PC-3 (cell line): ENCODE data around the gene ZFAND4.
"Not testable (repeated sequence)": the region's sequence is repeated elsewhere in the genome, so short reads cannot be mapped to it uniquely, and the experiment has no call there.

Experiments used
- EZH2 ChIP-seq: fragments of 300-600 bp; sonication (generic); IDR thresholded peaks from one replicate; pipeline ENCODE4 v1.6.1; 2017; ENCODE audit warnings: antibody characterized with exemption, mild to moderate bottlenecking, low read length; ENCODE audit not compliant: unreplicated experiment
- EZH2phosphoT487 ChIP-seq: fragments of 300-600 bp; sonication (generic); IDR thresholded peaks from 2 replicates; pipeline ENCODE4 v1.6.1; 2018; ENCODE audit warnings: mild to moderate bottlenecking, antibody characterized with exemption, low read length, borderline replicate concordance
- TF ChIP-seq, protein P1 (sequence below): fragments of 300-600 bp; sonication (generic); conservative IDR thresholded peaks from 2 replicates; pipeline ENCODE4 v1.5.1; 2017; ENCODE audit warnings: antibody characterized with exemption, low read depth, mild to moderate bottlenecking, low read length

DNA sequence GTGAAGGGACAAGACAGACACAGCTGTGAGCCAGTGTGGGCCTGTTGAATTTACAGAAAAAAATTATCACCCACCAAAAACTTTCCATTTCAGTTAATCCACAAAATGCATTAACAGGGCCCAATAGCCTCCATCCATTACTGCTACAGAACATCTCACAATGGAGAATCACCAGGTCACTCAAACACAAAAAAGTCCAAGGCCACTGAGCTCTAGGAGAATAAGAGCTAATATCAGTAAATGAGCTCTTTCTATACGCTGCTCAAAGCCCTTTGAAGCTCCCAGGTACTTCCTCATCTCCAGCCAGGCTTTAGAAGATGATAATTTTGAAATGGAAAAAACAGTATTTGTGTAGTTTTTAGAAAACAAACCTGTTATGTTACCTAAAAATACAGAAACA is 45.1 kb upstream of the ZFAND4 start:
- TF ChIP-seq, protein P1, sequence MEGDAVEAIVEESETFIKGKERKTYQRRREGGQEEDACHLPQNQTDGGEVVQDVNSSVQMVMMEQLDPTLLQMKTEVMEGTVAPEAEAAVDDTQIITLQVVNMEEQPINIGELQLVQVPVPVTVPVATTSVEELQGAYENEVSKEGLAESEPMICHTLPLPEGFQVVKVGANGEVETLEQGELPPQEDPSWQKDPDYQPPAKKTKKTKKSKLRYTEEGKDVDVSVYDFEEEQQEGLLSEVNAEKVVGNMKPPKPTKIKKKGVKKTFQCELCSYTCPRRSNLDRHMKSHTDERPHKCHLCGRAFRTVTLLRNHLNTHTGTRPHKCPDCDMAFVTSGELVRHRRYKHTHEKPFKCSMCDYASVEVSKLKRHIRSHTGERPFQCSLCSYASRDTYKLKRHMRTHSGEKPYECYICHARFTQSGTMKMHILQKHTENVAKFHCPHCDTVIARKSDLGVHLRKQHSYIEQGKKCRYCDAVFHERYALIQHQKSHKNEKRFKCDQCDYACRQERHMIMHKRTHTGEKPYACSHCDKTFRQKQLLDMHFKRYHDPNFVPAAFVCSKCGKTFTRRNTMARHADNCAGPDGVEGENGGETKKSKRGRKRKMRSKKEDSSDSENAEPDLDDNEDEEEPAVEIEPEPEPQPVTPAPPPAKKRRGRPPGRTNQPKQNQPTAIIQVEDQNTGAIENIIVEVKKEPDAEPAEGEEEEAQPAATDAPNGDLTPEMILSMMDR: not testable (repeated sequence)
- not testable (repeated sequence) for TF ChIP-seq EZH2, EZH2phosphoT487
